Rectal smooth muscle tissue (tissue), 1 donor: Measurements from ENCODE around the gene NIFK.

ENCODE experiments used
- H3K27ac ChIP-seq: one replicate; pipeline ENCODE4 v1.7.0; 2013; ENCODE audit warnings: low read depth, low read length, inconsistent platforms
- H3K27me3 ChIP-seq: one replicate; pipeline ENCODE4 v1.7.0; 2013; ENCODE audit warnings: low read length; ENCODE audit not compliant: control insufficient read depth, insufficient read depth
- H3K36me3 ChIP-seq: one replicate; pipeline ENCODE4 v1.7.0; 2013; ENCODE audit warnings: low read length; ENCODE audit not compliant: control insufficient read depth, insufficient read depth
- H3K4me1 ChIP-seq: one replicate; pipeline ENCODE4 v1.7.0; 2013; ENCODE audit warnings: low read length; ENCODE audit not compliant: control insufficient read depth, insufficient read depth
- H3K4me3 ChIP-seq: one replicate; pipeline ENCODE4 v1.7.0; 2013; ENCODE audit warnings: low read length
- H3K9ac ChIP-seq: one replicate; pipeline ENCODE4 v1.7.0; 2013; ENCODE audit warnings: low read length

The NIFK gene

DNA sequence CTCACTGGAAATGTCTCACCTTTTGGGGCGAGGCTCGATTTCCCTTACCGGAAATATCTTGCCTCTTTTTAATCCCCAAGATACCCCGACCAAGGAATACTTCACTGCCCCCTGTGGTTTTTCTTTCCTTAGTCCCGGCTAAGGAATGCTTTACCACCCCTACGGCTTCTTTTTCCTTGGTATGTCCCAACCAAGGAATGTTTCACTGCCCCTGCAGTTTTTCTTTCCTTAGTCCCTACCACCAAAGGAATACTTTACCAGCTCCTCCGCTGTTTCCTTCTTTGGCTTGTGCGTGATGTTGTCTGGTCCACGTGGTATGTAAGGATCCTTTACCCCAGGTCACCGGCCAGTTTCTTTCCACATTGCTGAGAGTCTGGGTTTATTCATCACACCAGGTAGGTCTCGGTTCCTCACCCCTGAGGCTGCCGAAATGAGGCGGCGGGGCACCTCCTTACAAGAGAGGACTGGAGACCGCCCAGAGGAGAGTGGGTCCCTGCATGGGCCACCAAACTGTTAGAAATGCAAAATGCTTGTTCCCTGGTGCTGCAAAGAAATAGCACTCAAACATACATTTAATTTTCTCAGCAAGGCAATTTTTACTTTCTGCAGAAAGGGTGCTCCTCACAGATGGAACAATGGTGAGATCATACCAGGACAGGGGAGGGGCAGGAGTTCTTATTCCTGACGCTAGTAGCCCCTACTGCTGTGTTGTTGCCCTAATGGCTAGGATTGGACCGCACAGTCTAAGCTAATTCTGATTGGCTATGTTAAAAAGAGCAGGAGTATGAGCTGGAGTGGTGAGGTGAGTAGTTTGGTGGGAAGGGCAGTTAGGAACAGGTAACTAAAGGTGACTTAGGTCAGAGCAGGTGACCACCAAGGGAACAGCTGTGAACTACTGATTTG lies 54.0 kb downstream of the NIFK start:
- Histone ChIP-seq H3K9ac (no peak overlapping the region), H3K4me1 (no peaks in the 10 kb centered on the region), H3K27me3 (no peaks in the 10 kb centered on the region), H3K4me3 (no peak overlapping the region), H3K36me3 (no peaks in the 10 kb centered on the region), H3K27ac (no peak overlapping the region)

DNA sequence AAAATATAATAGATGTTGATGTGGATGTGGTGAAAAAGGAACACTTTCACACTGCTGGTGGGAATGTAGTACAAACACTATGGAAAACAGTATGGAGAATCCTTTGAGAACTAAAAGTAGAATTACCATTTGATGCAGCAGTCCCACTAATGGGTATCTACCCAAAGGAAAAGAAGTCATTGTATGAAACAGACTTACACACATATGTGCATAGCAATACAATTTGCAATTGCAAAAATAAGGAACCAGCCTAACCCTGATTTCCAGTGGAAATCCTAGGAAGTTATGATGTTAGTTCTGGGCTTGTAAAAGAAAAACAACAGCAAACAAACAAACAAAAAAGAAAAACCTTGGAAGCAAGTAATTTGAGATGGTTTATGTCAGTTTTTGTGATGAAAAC lies 58.8 kb downstream of the NIFK start:
- H3K4me1 ChIP-seq, result no peaks in the 10 kb centered on the region
- H3K27ac ChIP-seq, result no peak overlapping the region
- no peak overlapping the region for H3K9ac ChIP-seq
- no peaks in the 10 kb centered on the region for H3K27me3 ChIP-seq
- no peak overlapping the region for H3K4me3 ChIP-seq
- no peaks in the 10 kb centered on the region for H3K36me3 ChIP-seq
